HEK293 (cell line): Measurements from ENCODE around the gene EME2.

Experiments
- CTCF ChIP-seq: fragments of 450-650 bp; formaldehyde crosslinking; IDR thresholded peaks from 2 replicates; pipeline ENCODE4 v1.5.1; 2016; ENCODE audit warnings: missing biosample characterization, missing genetic modification characterization
- ZSCAN16 ChIP-seq: fragments of 450-650 bp; formaldehyde crosslinking; IDR thresholded peaks from 2 replicates; pipeline ENCODE4 v1.5.1; 2016; ENCODE audit warnings: missing biosample characterization, missing genetic modification characterization
- TF ChIP-seq, protein P1 (sequence below): fragments of 450-650 bp; IDR thresholded peaks from 2 replicates; pipeline ENCODE4 v1.5.1; 2018; ENCODE audit warnings: missing biosample characterization, missing genetic modification characterization
- TF ChIP-seq, protein P2 (sequence below): fragments of 450-650 bp; formaldehyde crosslinking; IDR thresholded peaks from 2 replicates; pipeline ENCODE4 v1.5.1; 2016; ENCODE audit warnings: missing biosample characterization, missing genetic modification characterization, low read depth

- no peak for TF ChIP-seq ZSCAN16 (tag by site-specific recombination)
- TF ChIP-seq, protein P1, sequence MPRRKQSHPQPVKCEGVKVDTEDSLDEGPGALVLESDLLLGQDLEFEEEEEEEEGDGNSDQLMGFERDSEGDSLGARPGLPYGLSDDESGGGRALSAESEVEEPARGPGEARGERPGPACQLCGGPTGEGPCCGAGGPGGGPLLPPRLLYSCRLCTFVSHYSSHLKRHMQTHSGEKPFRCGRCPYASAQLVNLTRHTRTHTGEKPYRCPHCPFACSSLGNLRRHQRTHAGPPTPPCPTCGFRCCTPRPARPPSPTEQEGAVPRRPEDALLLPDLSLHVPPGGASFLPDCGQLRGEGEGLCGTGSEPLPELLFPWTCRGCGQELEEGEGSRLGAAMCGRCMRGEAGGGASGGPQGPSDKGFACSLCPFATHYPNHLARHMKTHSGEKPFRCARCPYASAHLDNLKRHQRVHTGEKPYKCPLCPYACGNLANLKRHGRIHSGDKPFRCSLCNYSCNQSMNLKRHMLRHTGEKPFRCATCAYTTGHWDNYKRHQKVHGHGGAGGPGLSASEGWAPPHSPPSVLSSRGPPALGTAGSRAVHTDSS (tag by site-specific recombination): no peak
- TF ChIP-seq, protein P2, sequence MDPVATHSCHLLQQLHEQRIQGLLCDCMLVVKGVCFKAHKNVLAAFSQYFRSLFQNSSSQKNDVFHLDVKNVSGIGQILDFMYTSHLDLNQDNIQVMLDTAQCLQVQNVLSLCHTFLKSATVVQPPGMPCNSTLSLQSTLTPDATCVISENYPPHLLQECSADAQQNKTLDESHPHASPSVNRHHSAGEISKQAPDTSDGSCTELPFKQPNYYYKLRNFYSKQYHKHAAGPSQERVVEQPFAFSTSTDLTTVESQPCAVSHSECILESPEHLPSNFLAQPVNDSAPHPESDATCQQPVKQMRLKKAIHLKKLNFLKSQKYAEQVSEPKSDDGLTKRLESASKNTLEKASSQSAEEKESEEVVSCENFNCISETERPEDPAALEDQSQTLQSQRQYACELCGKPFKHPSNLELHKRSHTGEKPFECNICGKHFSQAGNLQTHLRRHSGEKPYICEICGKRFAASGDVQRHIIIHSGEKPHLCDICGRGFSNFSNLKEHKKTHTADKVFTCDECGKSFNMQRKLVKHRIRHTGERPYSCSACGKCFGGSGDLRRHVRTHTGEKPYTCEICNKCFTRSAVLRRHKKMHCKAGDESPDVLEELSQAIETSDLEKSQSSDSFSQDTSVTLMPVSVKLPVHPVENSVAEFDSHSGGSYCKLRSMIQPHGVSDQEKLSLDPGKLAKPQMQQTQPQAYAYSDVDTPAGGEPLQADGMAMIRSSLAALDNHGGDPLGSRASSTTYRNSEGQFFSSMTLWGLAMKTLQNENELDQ (tag by site-specific recombination): no peak
- TF ChIP-seq CTCF (tag by site-specific recombination): no peak
Measured at GRCh38 chr16:1794908-1795666, 22.5 kb downstream of the EME2 start.
